ENCODE measurements around the gene EPHB1.

DNA sequence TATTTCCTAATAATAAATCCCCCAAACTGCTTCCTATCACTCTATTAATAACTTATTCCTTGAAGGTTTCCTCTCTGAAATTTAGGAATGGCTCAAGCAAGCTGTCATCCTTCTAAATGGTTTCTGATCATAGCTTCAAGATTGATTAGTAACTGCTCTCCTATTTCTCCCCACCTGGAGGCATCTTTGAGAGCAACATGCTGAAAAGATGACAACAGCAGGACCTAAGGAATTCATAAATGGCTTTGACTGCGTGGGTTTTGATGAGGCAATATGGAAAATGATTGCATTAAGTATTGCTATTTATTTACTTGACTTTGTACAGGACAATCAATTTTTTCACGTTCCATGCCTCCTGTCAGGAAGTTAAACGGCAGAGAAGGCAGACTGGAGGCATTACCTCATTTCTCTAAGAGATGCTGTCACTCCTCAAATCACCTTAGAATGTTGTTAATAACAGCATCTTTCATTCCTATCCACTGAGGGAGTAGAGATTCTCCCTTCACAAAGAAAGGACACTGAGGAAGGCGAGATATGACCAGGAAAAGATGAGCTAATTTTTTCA is 256.4 kb downstream of the EPHB1 start:
- TF ChIP-seq, protein P1, sequence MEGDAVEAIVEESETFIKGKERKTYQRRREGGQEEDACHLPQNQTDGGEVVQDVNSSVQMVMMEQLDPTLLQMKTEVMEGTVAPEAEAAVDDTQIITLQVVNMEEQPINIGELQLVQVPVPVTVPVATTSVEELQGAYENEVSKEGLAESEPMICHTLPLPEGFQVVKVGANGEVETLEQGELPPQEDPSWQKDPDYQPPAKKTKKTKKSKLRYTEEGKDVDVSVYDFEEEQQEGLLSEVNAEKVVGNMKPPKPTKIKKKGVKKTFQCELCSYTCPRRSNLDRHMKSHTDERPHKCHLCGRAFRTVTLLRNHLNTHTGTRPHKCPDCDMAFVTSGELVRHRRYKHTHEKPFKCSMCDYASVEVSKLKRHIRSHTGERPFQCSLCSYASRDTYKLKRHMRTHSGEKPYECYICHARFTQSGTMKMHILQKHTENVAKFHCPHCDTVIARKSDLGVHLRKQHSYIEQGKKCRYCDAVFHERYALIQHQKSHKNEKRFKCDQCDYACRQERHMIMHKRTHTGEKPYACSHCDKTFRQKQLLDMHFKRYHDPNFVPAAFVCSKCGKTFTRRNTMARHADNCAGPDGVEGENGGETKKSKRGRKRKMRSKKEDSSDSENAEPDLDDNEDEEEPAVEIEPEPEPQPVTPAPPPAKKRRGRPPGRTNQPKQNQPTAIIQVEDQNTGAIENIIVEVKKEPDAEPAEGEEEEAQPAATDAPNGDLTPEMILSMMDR (IDR thresholded peaks at IDR 0.05 in 2 of 3, conservative IDR thresholded peaks at IDR 0.05 in 1 of 3; ENCODE audit: borderline replicate concordance in 1 of 3, insufficient read depth in 1 of 3, low read depth in 2 of 3, low read length in 2 of 3) = no peak
- TF ChIP-seq RAD21 (IDR thresholded peaks at IDR 0.05; ENCODE audit: low read depth) (no peak), POLR2AphosphoS5 (IDR thresholded peaks at IDR 0.05; ENCODE audit: low read depth, low read length) (no peak), CEBPB (IDR thresholded peaks at IDR 0.05; ENCODE audit: low read depth) (no peak), EZH2 (IDR thresholded peaks at IDR 0.05) (no peak), EZH2phosphoT487 (IDR thresholded peaks at IDR 0.05; ENCODE audit: borderline replicate concordance) (no peak), JUND (IDR thresholded peaks at IDR 0.05) (no peak), CBX3 (IDR thresholded peaks at IDR 0.05; ENCODE audit: low read depth) (no peak), ELF1 (IDR thresholded peaks at IDR 0.05; ENCODE audit: borderline replicate concordance, low read depth) (no peak), POLR2A (IDR thresholded peaks at IDR 0.05; ENCODE audit: borderline replicate concordance, extremely low read depth, insufficient read depth, insufficient read length) (no peak), ZNF274 (IDR thresholded peaks at IDR 0.05; ENCODE audit: low read depth, low read length) (no peak), REST (IDR thresholded peaks at IDR 0.05; ENCODE audit: low read depth) (no peak)
- TF ChIP-seq, protein P2, sequence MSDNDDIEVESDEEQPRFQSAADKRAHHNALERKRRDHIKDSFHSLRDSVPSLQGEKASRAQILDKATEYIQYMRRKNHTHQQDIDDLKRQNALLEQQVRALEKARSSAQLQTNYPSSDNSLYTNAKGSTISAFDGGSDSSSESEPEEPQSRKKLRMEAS (IDR thresholded peaks at IDR 0.05) = no peak
- TF ChIP-seq, protein P3, sequence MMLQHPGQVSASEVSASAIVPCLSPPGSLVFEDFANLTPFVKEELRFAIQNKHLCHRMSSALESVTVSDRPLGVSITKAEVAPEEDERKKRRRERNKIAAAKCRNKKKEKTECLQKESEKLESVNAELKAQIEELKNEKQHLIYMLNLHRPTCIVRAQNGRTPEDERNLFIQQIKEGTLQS (IDR thresholded peaks at IDR 0.05) = no peak

Data from HCT116 (cell line).